ENCODE measurements around the gene ARL5C. TPM values are rescaled to one million over a fixed set of nuclear protein-coding genes. Genes with fewer than 3 reads are reported as not detected.

The ARL5C gene
- total and polyA plus RNA-seq, 8 donors: 0.31 to 1.0 (median 0.73) TPM; not detected in 3

- H3K9me3 ChIP-seq: no peaks in the 10 kb centered on the region
- 32 to 38% methylated on average over 24 to 25 of the region's 25 CpGs for WGBS, 2 donors
- TF ChIP-seq CTCF (IDR thresholded peaks at IDR 0.05): no peak
- peak overlapping the region in 1 of 4 donors; percentile 47 for H3K27ac ChIP-seq
- DNase-seq (peak in 1 of 6 donors; percentile 29), FAIRE-seq (no peak), ATAC-seq (no peak)
- no peaks in the 10 kb centered on the region for H3K36me3 ChIP-seq
- intact Hi-C loops (cut with DNase I): loop anchor here in 2 of 3 donors (5.0 to 10.0 kb wide), 2 partner anchors 87 to 170 kb away; no protein-coding TSS in a partner anchor
- H3K4me1 ChIP-seq: peaks cover 0 to 4% (median 0%) of the 10 kb centered on the region in 3 donors
- H3K27me3 ChIP-seq: no peaks in the 10 kb centered on the region
- H3K4me3 ChIP-seq: peak overlapping the region in 3 of 4 donors; percentile 18 to 61 (median 60)
Observed at GRCh38 chr17:39151943-39152818, 13.8 kb downstream of the ARL5C start.

GRCh38 chr17:39151150-39151942 is 14.6 kb downstream of the ARL5C start, which contains the start of gene PLXDC1:
Gene PLXDC1 (minus strand): TSS chr17:39151637. CDS start chr17:39151437, 200 bp downstream.
- no peaks in the 10 kb centered on the region for H3K9me3 ChIP-seq
- no peak for TF ChIP-seq CTCF (IDR thresholded peaks at IDR 0.05)
- peak within 1 kb of the TSS in 3 of 4 donors; percentile 18 to 60 (median 25) for H3K4me3 ChIP-seq
- H3K4me1 ChIP-seq: peaks cover 0 to 4% (median 0%) of the 10 kb centered on the region in 3 donors
- H3K36me3 ChIP-seq: no peaks in the 10 kb centered on the region
- H3K27ac ChIP-seq: no peak within 1 kb of the TSS
- H3K27me3 ChIP-seq: no peaks in the 10 kb centered on the region
- intact Hi-C loops (cut with DNase I): loop anchor here in 2 of 3 donors (5.0 to 10.0 kb wide), 2 partner anchors 87 to 169 kb away; no protein-coding TSS in a partner anchor
- ATAC-seq (no peak), DNase-seq (peak in 2 of 6 donors; percentile 70 to 77), FAIRE-seq (no peak)
- 2 to 3% methylated on average over 35 to 59 of the region's 68 CpGs for WGBS, 2 donors

- H3K4me3 ChIP-seq: peak overlapping the region in 1 of 4 donors; percentile 60
- peaks cover 0 to 4% (median 0%) of the 10 kb centered on the region in 3 donors for H3K4me1 ChIP-seq
- FAIRE-seq (no peak), DNase-seq (no peak), ATAC-seq (no peak)
- no peak overlapping the region for H3K27ac ChIP-seq
- H3K27me3 ChIP-seq: no peaks in the 10 kb centered on the region
- H3K36me3 ChIP-seq: no peaks in the 10 kb centered on the region
- TF ChIP-seq CTCF (IDR thresholded peaks at IDR 0.05): no peak
- WGBS, 2 donors: 24 to 33% methylated on average over 4 to 5 of the region's 5 CpGs
- H3K9me3 ChIP-seq: no peaks in the 10 kb centered on the region
- intact Hi-C loops (cut with DNase I): loop anchor here in 2 of 3 donors (5.0 to 10.0 kb wide), 2 partner anchors 86 to 168 kb away; no protein-coding TSS in a partner anchor
Observed at GRCh38 chr17:39150795-39151149, 15.2 kb downstream of the ARL5C start.

GRCh38 chr17:39150104-39150634 is 15.8 kb downstream of the ARL5C start:
- no peak for TF ChIP-seq CTCF (IDR thresholded peaks at IDR 0.05)
- FAIRE-seq (no peak), ATAC-seq (no peak), DNase-seq (no peak)
- H3K9me3 ChIP-seq: no peaks in the 10 kb centered on the region
- intact Hi-C loops (cut with DNase I): loop anchor here in 2 of 3 donors (5.0 to 10.0 kb wide), 2 partner anchors 85 to 168 kb away; no protein-coding TSS in a partner anchor
- no peaks in the 10 kb centered on the region for H3K36me3 ChIP-seq
- no peak overlapping the region for H3K27ac ChIP-seq
- peaks cover 0 to 6% (median 0%) of the 10 kb centered on the region in 3 donors for H3K4me1 ChIP-seq
- H3K4me3 ChIP-seq: no peak overlapping the region
- no peaks in the 10 kb centered on the region for H3K27me3 ChIP-seq
- 60 to 72% methylated on average over 5 of the region's 5 CpGs for WGBS, 2 donors
